ENCODE results near the gene ICAM4.
A peak's percentile ranks its signal among the peaks of the same experiment; 100 is the strongest.
"Not testable (repeated sequence)": the region's sequence is repeated elsewhere in the genome, so short reads cannot be mapped to it uniquely, and the experiment has no call there.

The ICAM4 gene

GRCh38 chr19:10286803-10287737 lies at the start of gene ICAM4:
TSS of gene ICAM4 (plus strand) at chr19:10286955. CDS start at chr19:10287013, 58 bp downstream.
- no peak within 1 kb of the TSS for H3K4me3 ChIP-seq (ENCODE audit: low read depth, low read length)
- no peak for TF ChIP-seq CTCF (IDR thresholded peaks at IDR 0.05; ENCODE audit: low read depth, low read length)
- in situ Hi-C loops (cut with HindIII; ENCODE audit: low sequenced_read_pairs): no loop called here
- no peak for DNase-seq (ENCODE audit: low read depth, low spot score)

- H3K4me3 ChIP-seq (ENCODE audit: low read depth, low read length): no peak overlapping the region
- in situ Hi-C loops (cut with HindIII; ENCODE audit: low sequenced_read_pairs): no loop called here
- no peak for DNase-seq (ENCODE audit: low read depth, low spot score)
- TF ChIP-seq CTCF (IDR thresholded peaks at IDR 0.05; ENCODE audit: low read depth, low read length): no peak
These were observed 49.1 kb upstream of the ICAM4 start for GRCh38 chr19:10237702-10238101.

GRCh38 chr19:10238172-10238783 lies 48.5 kb upstream of the ICAM4 start:
- TF ChIP-seq CTCF (IDR thresholded peaks at IDR 0.05; ENCODE audit: low read depth, low read length): no peak
- H3K4me3 ChIP-seq (ENCODE audit: low read depth, low read length): no peak overlapping the region
- peak; percentile 25 for DNase-seq (ENCODE audit: low read depth, low spot score)
- in situ Hi-C loops (cut with HindIII; ENCODE audit: low sequenced_read_pairs): no loop called here

GRCh38 chr19:10241826-10242449 lies 44.8 kb upstream of the ICAM4 start:
- DNase-seq (ENCODE audit: low read depth, low spot score); in situ Hi-C loops (cut with HindIII; ENCODE audit: low sequenced_read_pairs); H3K4me3 ChIP-seq (ENCODE audit: low read depth, low read length): not testable (repeated sequence)

- no peak overlapping the region for H3K4me3 ChIP-seq (ENCODE audit: low read depth, low read length)
- no peak for DNase-seq (ENCODE audit: low read depth, low spot score)
- TF ChIP-seq CTCF (IDR thresholded peaks at IDR 0.05; ENCODE audit: low read depth, low read length): no peak
- in situ Hi-C loops (cut with HindIII; ENCODE audit: low sequenced_read_pairs): no loop called here
These were observed 43.1 kb upstream of the ICAM4 start for GRCh38 chr19:10243606-10244005.

GRCh38 chr19:10245189-10245939 lies 41.4 kb upstream of the ICAM4 start:
- no peak overlapping the region for H3K4me3 ChIP-seq (ENCODE audit: low read depth, low read length)
- in situ Hi-C loops (cut with HindIII; ENCODE audit: low sequenced_read_pairs): no loop called here
- no peak for TF ChIP-seq CTCF (IDR thresholded peaks at IDR 0.05; ENCODE audit: low read depth, low read length)
- no peak for DNase-seq (ENCODE audit: low read depth, low spot score)

Data from astrocyte of the spinal cord (primary cell).